OCI-LY1 (cell line): Measurements from ENCODE around the gene OR6F1.

Experiments used
- EZH2 ChIP-seq: fragments of 200-600 bp; sonication (generic), shearing (Covaris generic); IDR thresholded peaks from 2 replicates; pipeline ENCODE4 v1.8.0; 2017; ENCODE audit warnings: borderline replicate concordance, mixed run types, mild to moderate bottlenecking, antibody characterized with exemption, low read length, moderate library complexity, mixed read lengths
- TF ChIP-seq, protein P1 (sequence below): fragments of 200-600 bp; sonication (generic), shearing (Covaris generic); IDR thresholded peaks from 2 replicates; pipeline ENCODE4 v1.5.1; 2017; ENCODE audit warnings: mild to moderate bottlenecking, antibody characterized with exemption, low read length, moderate library complexity, mixed read lengths

DNA sequence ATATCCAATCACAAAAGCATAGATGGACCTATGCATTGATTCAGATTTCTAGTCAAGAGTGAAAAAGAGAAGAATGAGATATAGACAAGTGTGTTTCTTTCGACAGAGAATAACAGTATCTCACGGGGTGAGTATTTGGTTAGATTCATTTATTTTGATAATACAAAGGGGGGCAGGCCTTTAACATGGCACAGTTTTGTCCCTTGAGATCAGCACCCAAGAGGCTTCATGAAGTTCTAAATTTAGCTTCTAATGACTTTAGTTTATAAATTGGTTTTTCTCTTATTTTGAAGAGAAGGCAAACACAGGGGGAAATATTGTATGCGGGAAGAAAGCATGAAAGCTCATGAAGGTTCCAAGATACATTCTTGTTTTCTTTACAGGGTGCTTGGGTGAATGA is 44.0 kb upstream of the OR6F1 start, which contains the start of gene OR1C1:
- TF ChIP-seq, protein P1, sequence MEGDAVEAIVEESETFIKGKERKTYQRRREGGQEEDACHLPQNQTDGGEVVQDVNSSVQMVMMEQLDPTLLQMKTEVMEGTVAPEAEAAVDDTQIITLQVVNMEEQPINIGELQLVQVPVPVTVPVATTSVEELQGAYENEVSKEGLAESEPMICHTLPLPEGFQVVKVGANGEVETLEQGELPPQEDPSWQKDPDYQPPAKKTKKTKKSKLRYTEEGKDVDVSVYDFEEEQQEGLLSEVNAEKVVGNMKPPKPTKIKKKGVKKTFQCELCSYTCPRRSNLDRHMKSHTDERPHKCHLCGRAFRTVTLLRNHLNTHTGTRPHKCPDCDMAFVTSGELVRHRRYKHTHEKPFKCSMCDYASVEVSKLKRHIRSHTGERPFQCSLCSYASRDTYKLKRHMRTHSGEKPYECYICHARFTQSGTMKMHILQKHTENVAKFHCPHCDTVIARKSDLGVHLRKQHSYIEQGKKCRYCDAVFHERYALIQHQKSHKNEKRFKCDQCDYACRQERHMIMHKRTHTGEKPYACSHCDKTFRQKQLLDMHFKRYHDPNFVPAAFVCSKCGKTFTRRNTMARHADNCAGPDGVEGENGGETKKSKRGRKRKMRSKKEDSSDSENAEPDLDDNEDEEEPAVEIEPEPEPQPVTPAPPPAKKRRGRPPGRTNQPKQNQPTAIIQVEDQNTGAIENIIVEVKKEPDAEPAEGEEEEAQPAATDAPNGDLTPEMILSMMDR: no peak
- TF ChIP-seq EZH2: no peak
